HG02938 (cell line): ENCODE measurements around the gene ZNF627.
"Not testable (repeated sequence)": the region's sequence is repeated elsewhere in the genome, so short reads cannot be mapped to it uniquely, and the experiment has no call there.

Source experiments
- ATAC-seq: cut with Tn5 transposase; IDR thresholded peaks from one replicate; pipeline ENCODE4 v1.9.1; 2021; ENCODE audit warnings: mild to moderate bottlenecking, moderate library complexity; ENCODE audit not compliant: unreplicated experiment

ZNF627 gene

GRCh38 chr19:11573763-11574162, 23.5 kb upstream of the ZNF627 start:
- not testable (repeated sequence) for ATAC-seq

GRCh38 chr19:11574689-11575088, 22.6 kb upstream of the ZNF627 start:
- ATAC-seq = no peak

- ATAC-seq = no peak
These were observed 21.1 kb upstream of the ZNF627 start for GRCh38 chr19:11576227-11576626.

DNA sequence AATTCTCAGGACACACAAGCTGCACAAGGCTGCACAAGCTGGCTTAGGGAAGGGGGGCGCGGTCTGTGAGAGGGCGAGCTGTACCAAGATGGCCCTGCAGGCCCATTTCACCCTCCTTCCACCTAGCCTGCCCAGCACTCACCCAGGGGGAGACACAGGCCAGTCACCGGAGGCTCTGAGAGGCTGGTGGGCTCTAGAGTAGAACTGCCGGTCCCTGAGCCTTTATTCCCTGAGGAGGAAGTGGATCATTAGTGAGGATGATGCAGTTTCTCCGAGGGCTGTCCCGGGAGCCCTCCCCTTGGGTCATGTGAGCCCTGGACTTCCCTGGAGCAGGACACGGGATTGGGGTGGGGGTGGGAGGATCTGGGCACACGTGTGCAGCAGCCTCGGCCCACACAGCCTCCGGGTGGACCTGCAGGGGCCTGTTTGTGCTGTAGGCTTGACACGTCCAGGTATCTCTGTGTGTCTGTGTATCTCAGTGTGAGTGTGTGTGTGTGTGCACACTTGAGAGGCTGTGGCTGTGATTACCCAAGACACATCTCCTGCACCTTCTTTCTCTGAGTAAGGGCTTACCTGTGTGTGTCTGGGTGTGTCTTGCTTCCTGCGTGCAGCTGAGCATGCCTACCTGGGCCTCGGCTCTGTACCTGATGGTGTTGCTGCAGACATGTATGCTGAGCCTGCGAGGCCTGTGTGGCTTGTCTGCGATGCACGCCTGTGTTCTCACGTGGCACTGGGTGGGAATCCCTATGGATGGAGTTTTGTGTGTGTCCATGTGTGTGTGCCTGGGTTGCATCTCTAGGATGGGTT, 19.6 kb upstream of the ZNF627 start, which contains the start of gene ACP5:
Gene ACP5 (minus strand): TSS at position 195 of the 807 bp plus-strand sequence. CDS start 328 bp downstream, outside the sequence.
- ATAC-seq = no peak

GRCh38 chr19:11578258-11579142, 18.8 kb upstream of the ZNF627 start:
- ATAC-seq = no peak

GRCh38 chr19:11580116-11580515, 17.2 kb upstream of the ZNF627 start:
- ATAC-seq = no peak

DNA sequence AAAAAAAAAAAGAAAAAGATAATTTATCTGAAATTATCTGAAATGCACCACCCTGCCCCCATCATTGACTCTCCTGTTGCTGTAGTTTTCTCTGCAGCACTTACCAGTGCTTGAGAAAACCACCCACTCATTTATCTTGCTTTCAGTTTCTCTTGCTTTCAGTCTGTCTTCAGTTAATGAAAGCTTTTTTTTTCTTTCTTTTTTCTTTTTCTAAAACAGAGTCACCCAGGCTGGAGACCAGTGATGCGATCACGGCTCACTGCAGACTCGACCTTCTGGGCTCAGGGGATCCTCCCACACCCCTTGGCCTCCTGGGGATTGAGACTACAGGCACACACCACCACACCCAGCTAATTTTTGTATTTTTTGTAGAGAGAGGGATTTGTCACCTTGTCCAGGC, 15.5 kb upstream of the ZNF627 start:
- ATAC-seq = peak; percentile 82

DNA sequence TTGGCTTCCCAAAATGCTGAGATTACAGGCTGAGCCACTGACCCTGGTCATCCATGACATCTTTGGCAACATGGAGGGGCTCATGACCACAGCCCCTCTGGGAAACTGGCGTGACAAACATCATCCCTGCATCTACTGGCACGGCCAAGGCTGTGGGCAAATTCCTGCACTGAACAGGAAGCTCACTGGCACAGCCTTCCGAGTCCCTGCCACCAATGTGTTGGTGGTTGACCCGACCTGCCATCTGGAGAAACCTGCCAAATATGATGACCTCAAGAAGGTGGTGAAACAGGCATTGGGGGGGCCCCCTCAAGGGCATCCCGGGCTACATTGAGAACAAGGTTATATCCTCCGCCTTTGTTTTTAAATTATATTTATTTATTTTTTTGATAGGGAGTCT, 11.0 kb upstream of the ZNF627 start:
- no peak for ATAC-seq

- ATAC-seq = no peak
These were observed 9.8 kb upstream of the ZNF627 start for GRCh38 chr19:11587302-11587974.

- no peak for ATAC-seq
These were observed 9.2 kb upstream of the ZNF627 start for GRCh38 chr19:11587975-11588631.

DNA sequence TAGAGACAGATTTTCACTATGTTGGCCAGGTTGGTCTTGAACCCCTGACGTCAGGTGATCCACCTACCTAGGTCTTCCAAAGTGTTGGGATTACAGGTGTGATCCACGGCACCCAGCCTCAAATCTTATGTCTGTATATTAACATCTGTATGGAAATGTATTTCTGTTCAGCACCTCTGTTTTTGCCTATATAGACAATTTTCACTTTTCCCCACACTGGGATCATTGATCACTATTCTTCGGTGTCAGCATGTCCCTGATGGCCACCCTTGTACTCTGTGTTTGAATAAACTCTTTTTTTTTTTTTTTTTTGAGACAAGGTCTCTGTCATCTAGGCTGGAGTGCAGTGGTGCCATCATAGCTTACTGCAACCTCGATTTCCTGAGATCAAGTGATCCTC, 3.2 kb upstream of the ZNF627 start:
- ATAC-seq = no peak

DNA sequence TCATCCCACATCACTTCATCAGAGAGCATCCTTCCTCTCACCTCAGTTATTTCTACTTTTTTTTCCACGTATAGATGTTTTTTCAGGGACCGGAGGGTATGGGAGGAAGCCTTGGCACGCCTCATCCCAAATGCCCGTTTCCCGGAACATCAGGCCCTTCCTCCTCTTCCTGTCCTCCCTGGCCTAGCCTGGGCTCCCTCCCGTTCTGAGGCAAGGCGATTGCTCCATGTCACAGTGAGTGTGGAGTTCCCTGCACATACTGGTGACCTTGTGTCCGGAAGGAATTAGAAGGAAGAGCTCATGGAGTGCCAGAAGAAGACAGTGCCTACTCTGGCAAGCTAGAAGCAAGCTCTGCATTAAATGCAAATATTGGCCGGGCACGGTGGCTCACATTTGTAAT, 1.1 kb upstream of the ZNF627 start:
- no peak for ATAC-seq

- ATAC-seq = no peak
These were observed 810 bp downstream of the ZNF627 start for GRCh38 chr19:11598103-11598483.

GRCh38 chr19:11598746-11599145, 1.5 kb downstream of the ZNF627 start:
- no peak for ATAC-seq

GRCh38 chr19:11599704-11600103, 2.4 kb downstream of the ZNF627 start:
- not testable (repeated sequence) for ATAC-seq

DNA sequence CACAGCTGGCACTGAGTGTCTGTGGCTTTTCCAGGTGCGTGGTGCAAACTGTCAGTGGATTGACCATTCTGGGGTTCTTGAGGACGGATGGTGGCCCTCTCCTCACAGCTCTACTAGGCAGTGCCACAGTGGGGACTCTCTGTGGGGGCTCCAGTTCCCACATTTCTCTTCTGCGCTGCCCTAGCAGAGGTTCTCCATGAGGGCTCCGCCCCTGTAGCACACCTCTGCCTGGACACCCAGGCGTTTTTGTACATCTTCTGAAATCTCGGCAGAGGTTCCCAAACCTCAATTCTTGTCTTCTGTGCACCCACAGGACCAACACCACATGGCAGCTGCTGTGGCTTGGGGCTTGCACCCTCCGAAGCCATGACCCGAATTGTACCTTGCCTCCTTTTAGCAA, 9.2 kb downstream of the ZNF627 start:
- ATAC-seq = no peak

DNA sequence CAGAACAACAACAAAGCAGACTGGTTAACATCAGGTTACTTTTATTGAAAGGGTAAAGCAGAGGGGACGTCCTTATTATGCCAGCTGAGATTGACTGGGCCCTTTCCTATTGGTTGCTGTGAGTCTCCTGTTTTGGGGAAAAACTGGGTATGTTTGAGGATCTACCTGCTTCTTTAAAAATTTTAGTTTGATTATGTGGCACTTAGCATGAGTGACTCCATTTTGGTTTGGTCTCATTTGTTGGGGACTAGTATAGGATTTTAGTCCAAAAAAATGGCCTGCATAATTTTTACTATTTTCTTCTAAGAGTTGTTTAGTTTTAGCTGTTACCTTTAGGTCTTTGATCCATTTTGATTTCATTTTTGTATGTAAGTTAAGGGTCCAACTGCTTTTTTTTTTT, 14.4 kb downstream of the ZNF627 start:
- no peak for ATAC-seq

- no peak for ATAC-seq
These were observed 15.7 kb downstream of the ZNF627 start for GRCh38 chr19:11612816-11613511.

DNA sequence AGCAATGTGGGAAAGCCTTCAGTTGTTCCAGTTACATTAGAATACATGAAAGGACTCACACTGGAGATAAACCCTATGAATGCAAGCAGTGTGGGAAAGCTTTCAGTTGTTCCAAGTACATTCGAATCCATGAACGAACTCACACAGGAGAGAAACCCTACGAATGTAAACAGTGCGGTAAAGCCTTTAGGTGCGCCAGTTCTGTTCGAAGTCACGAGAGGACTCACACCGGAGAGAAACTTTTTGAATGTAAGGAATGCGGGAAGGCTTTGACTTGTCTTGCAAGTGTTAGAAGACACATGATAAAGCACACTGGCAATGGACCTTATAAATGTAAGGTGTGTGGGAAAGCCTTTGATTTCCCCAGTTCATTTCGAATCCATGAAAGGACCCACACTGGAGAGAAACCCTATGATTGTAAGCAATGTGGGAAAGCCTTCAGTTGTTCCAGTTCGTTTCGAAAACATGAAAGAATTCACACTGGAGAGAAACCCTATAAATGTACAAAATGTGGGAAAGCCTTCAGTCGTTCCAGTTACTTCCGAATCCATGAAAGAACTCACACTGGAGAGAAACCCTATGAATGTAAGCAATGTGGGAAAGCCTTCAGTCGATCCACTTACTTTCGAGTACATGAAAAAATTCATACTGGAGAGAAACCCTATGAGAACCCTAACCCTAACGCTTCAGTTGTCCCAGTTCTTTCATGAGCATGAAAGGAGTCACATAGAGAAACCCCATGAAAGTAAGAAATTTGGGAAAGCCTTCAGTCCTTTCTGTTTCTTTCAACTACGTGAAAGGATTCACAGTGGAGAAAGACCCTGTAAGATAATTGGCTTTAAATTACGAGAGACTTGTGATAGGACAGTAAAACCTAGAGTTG, 20.1 kb downstream of the ZNF627 start:
- ATAC-seq = no peak
